Urinary bladder (tissue), 4 donors: ENCODE measurements around the gene APBB1. TPM values are rescaled to one million over a fixed set of nuclear protein-coding genes. Genes with fewer than 3 reads are reported as not detected.

ENCODE experiments used
- DNase-seq: peaks from one replicate; pipeline ENCODE4 v3.0.0-alpha.2; 2015; ENCODE audit errors: extremely low spot score
- H3K27ac ChIP-seq: one replicate; pipeline ENCODE4 v1.5.1; 2013; ENCODE audit warnings: low read depth, mild to moderate bottlenecking, moderate library complexity
- H3K36me3 ChIP-seq: one replicate; pipeline ENCODE4 v1.6.1; 2013; ENCODE audit warnings: mild to moderate bottlenecking, moderate library complexity; ENCODE audit not compliant: insufficient read depth
- H3K4me1 ChIP-seq: one replicate; pipeline ENCODE4 v1.6.1; 2013; ENCODE audit warnings: mild to moderate bottlenecking, moderate library complexity; ENCODE audit not compliant: insufficient read depth
- H3K4me3 ChIP-seq: one replicate; pipeline ENCODE4 v1.5.1; 2013; ENCODE audit warnings: low read depth, low read length
- WGBS: extraction: QIAGEN DNeasy Blood & Tissue Kit; methylation state at CpG from one replicate; pipeline ENCODE4 v1.1.7; 2013; 5-methylcytosine and 5-hydroxymethylcytosine counted together
- polyA plus RNA-seq: library from polyadenylated mRNA; stranded (reverse); fragments of 200-250 nt; gene quantifications from one replicate; pipeline ENCODE4 v1.2.3, GENCODE V29; 2013
- total RNA-seq: library from RNA; depleted of rRNA; stranded (reverse); fragments of >200 nt; gene quantifications from one replicate; pipeline ENCODE4 v1.2.3, GENCODE V29; 2014
- donor health status: healthy with polysubstance abuse.
- donor health status: healthy.

APBB1 gene
- total and polyA plus RNA-seq, 2 donors, result 31.8 to 68.7 TPM

- Histone ChIP-seq H3K4me3 (no peak overlapping the region), H3K27ac (no peak overlapping the region), H3K36me3 (no peaks in the 10 kb centered on the region), H3K4me1 (no peaks in the 10 kb centered on the region)
- DNase-seq, result no peak
- 93% methylated on average over 23 of the region's 23 CpGs for WGBS
Measured at GRCh38 chr11:6410695-6411430, 8.0 kb downstream of the APBB1 start.

- DNase-seq, result no peak
- Histone ChIP-seq H3K27ac (no peak overlapping the region), H3K36me3 (no peaks in the 10 kb centered on the region), H3K4me3 (no peak overlapping the region), H3K4me1 (no peaks in the 10 kb centered on the region)
- WGBS, result 47% methylated on average over 2 of the region's 2 CpGs
Measured at GRCh38 chr11:6406370-6406769, 12.5 kb downstream of the APBB1 start.

- 92% methylated on average over 6 of the region's 6 CpGs for WGBS
- H3K27ac ChIP-seq, result no peak overlapping the region
- H3K36me3 ChIP-seq, result no peaks in the 10 kb centered on the region
- no peaks in the 10 kb centered on the region for H3K4me1 ChIP-seq
- no peak overlapping the region for H3K4me3 ChIP-seq
- DNase-seq, result no peak
Measured at GRCh38 chr11:6405846-6406245, 13.0 kb downstream of the APBB1 start.

GRCh38 chr11:6405052-6405667 is 13.7 kb downstream of the APBB1 start:
- DNase-seq, result no peak
- Histone ChIP-seq H3K4me1 (no peaks in the 10 kb centered on the region), H3K27ac (no peak overlapping the region), H3K4me3 (no peak overlapping the region), H3K36me3 (no peaks in the 10 kb centered on the region)
- 59% methylated on average over 13 of the region's 13 CpGs for WGBS

GRCh38 chr11:6404342-6405051 is 14.4 kb downstream of the APBB1 start:
- Histone ChIP-seq H3K27ac (no peak overlapping the region), H3K36me3 (no peaks in the 10 kb centered on the region), H3K4me1 (no peaks in the 10 kb centered on the region), H3K4me3 (no peak overlapping the region)
- no peak for DNase-seq
- 62% methylated on average over 16 of the region's 16 CpGs for WGBS

- 90% methylated on average over 8 of the region's 8 CpGs for WGBS
Measured at GRCh38 chr11:6403539-6403938, 15.4 kb downstream of the APBB1 start.

GRCh38 chr11:6402561-6402981 is 16.3 kb downstream of the APBB1 start:
- WGBS, result 85% methylated on average over 7 of the region's 7 CpGs
- Histone ChIP-seq H3K4me1 (no peaks in the 10 kb centered on the region), H3K27ac (no peak overlapping the region), H3K36me3 (no peaks in the 10 kb centered on the region), H3K4me3 (no peak overlapping the region)
- DNase-seq, result no peak

More at GRCh38 chr11:6403539-6403938, 15.4 kb downstream of the APBB1 start:
- Histone ChIP-seq H3K4me3 (no peak overlapping the region), H3K36me3 (no peaks in the 10 kb centered on the region), H3K27ac (no peak overlapping the region), H3K4me1 (no peaks in the 10 kb centered on the region)
- no peak for DNase-seq

- no peak for DNase-seq
- WGBS, result 86% methylated on average over 12 of the region's 12 CpGs
- Histone ChIP-seq H3K4me3 (no peak overlapping the region), H3K27ac (no peak overlapping the region), H3K36me3 (no peaks in the 10 kb centered on the region), H3K4me1 (no peaks in the 10 kb centered on the region)
Measured at GRCh38 chr11:6402061-6402470, 16.8 kb downstream of the APBB1 start.

GRCh38 chr11:6401464-6401863 is 17.4 kb downstream of the APBB1 start:
- no peak for DNase-seq
- H3K4me3 ChIP-seq, result no peak overlapping the region
- no peak overlapping the region for H3K27ac ChIP-seq
- no peaks in the 10 kb centered on the region for H3K4me1 ChIP-seq
- H3K36me3 ChIP-seq, result no peaks in the 10 kb centered on the region
- WGBS, result 94% methylated on average over 7 of the region's 7 CpGs

GRCh38 chr11:6400431-6401345 is 18.2 kb downstream of the APBB1 start:
- H3K27ac ChIP-seq, result no peak overlapping the region
- no peak for DNase-seq
- H3K4me3 ChIP-seq, result no peak overlapping the region
- no peaks in the 10 kb centered on the region for H3K36me3 ChIP-seq
- WGBS, result 95% methylated on average over 15 of the region's 15 CpGs
- H3K4me1 ChIP-seq, result no peaks in the 10 kb centered on the region

GRCh38 chr11:6397636-6398035 is 21.3 kb downstream of the APBB1 start:
- Histone ChIP-seq H3K4me1 (no peaks in the 10 kb centered on the region), H3K36me3 (no peaks in the 10 kb centered on the region), H3K27ac (no peak overlapping the region), H3K4me3 (no peak overlapping the region)
- 30% methylated on average over 3 of the region's 3 CpGs for WGBS
- no peak for DNase-seq

GRCh38 chr11:6397156-6397555 is 21.7 kb downstream of the APBB1 start:
- Histone ChIP-seq H3K36me3 (no peaks in the 10 kb centered on the region), H3K27ac (no peak overlapping the region)
- no peak for DNase-seq

GRCh38 chr11:6395470-6396060 is 23.3 kb downstream of the APBB1 start:
- Histone ChIP-seq H3K4me3 (no peak overlapping the region), H3K27ac (no peak overlapping the region), H3K4me1 (no peaks in the 10 kb centered on the region), H3K36me3 (no peaks in the 10 kb centered on the region)
- 84% methylated on average over 16 of the region's 16 CpGs for WGBS
- DNase-seq, result no peak

More at GRCh38 chr11:6397156-6397555, 21.7 kb downstream of the APBB1 start:
- no peak overlapping the region for H3K4me3 ChIP-seq
- H3K4me1 ChIP-seq, result no peaks in the 10 kb centered on the region
- 40% methylated on average over 1 of the region's 1 CpG for WGBS
